HepG2 (cell line): ENCODE results near the gene TPSB2. TPM values are rescaled to one million over a fixed set of nuclear protein-coding genes. Genes with fewer than 3 reads are reported as not detected.
"Not testable (repeated sequence)": the region's sequence is repeated elsewhere in the genome, so short reads cannot be mapped to it uniquely, and the experiment has no call there.

Experiments
- ATAC-seq: fragments of 200-7000 bp; cut with Tn5 transposase; 3 replicates; pipeline ENCODE4 v1.9.1; 2020; ENCODE audit warnings: mild to moderate bottlenecking, moderate library complexity
- BruUV-seq: library from RNA; stranded (reverse); fragments of 400-500 nt; replicated peaks from 2 replicates; lab custom pipeline; 2021; lab: Mats Ljungman, UMichigan
- CTCF ChIA-PET: fragments of 300-600 bp; formaldehyde crosslinking; extraction: SDS; loops from one replicate; lab custom pipeline; 2021; ENCODE audit warnings: low total read pairs, inconsistent platforms, low intra/inter-chr PET ratio; lab: Yijun Ruan, JAX
- POLR2A ChIA-PET: fragments of 350-600 bp; sonication (Branson Sonifier 250); formaldehyde crosslinking; loops from one replicate; lab custom pipeline; 2020; ENCODE audit warnings: antibody characterized with exemption, inconsistent platforms; lab: Yijun Ruan, JAX
- DNase-seq: peaks from one replicate; pipeline ENCODE4 v3.0.0-alpha.2; 2015; ENCODE audit warnings: low spot score
- FAIRE-seq: peaks from 3 replicates; lab custom pipeline; 2011; peaks lifted over from hg19 to GRCh38; lab: Jason Lieb, UNC
- H2AFZ ChIP-seq: one replicate; pipeline ENCODE4 v1.6.1; 2011; ENCODE audit warnings: low read length, inconsistent platforms
- H3K27ac ChIP-seq: fragments of 300-600 bp; 3 replicates; pipeline ENCODE4 v1.8.0; 2011; ENCODE audit warnings: mixed run types, mild to moderate bottlenecking, mixed read lengths, low read length, inconsistent platforms; ENCODE audit not compliant: insufficient read depth; ENCODE audit errors: extremely low read length
- H3K27me3 ChIP-seq, 2 experiments: fragments of 200-600 bp in 1 of 2; 2 replicates in 1 of 2; 3 replicates in 1 of 2; pipeline versions ENCODE4 v1.6.0 to v1.8.0; 2011; ENCODE audit warnings: low read length in 2 of 2, mild to moderate bottlenecking in 2 of 2, moderate library complexity in 2 of 2, inconsistent platforms in 1 of 2; ENCODE audit not compliant: insufficient read depth in 2 of 2, control insufficient read depth in 1 of 2
- H3K36me3 ChIP-seq, 2 experiments: fragments of 200-600 bp in 1 of 2; replicated peaks in 1 of 2; 2 replicates in 1 of 2; 3 replicates in 1 of 2; pipeline versions ENCODE4 v1.5.1 to v1.8.0; 2011; ENCODE audit warnings: low read length in 2 of 2, inconsistent platforms in 1 of 2; ENCODE audit not compliant: insufficient read depth in 2 of 2, control insufficient read depth in 1 of 2
- H3K4me1 ChIP-seq: 2 replicates; pipeline ENCODE4 v1.5.1; 2012; ENCODE audit warnings: low read length, inconsistent platforms; ENCODE audit not compliant: insufficient read depth
- H3K4me2 ChIP-seq: 2 replicates; pipeline ENCODE4 v1.6.0; 2011; ENCODE audit warnings: low read depth, low read length, inconsistent platforms
- H3K4me3 ChIP-seq, 3 experiments: fragments of 200-600 bp in 1 of 3; sonication (generic), shearing (Covaris generic) in 1 of 3; replicated peaks in 1 of 3; 2 replicates each; pipeline ENCODE4 v1.5.1; 2011 to 2016; ENCODE audit warnings: low read length in 3 of 3, inconsistent platforms in 2 of 3, low read depth in 2 of 3, mild to moderate bottlenecking in 2 of 3, control low read depth in 1 of 3, mixed read lengths in 1 of 3; ENCODE audit not compliant: insufficient read depth in 1 of 3
- H3K79me2 ChIP-seq: one replicate; pipeline ENCODE4 v1.6.1; 2011; ENCODE audit warnings: low read length, inconsistent platforms; ENCODE audit not compliant: insufficient read depth
- H3K9ac ChIP-seq: 2 replicates; pipeline ENCODE4 v1.6.0; 2011; ENCODE audit warnings: mild to moderate bottlenecking, low read depth, low read length, inconsistent platforms; ENCODE audit not compliant: insufficient read depth
- H3K9me3 ChIP-seq: 2 replicates; pipeline ENCODE4 v1.5.1; 2012; ENCODE audit warnings: mild to moderate bottlenecking, low read length
- H4K20me1 ChIP-seq: 2 replicates; pipeline ENCODE4 v1.6.0; 2011; ENCODE audit warnings: inconsistent platforms, mild to moderate bottlenecking, low read length, moderate library complexity; ENCODE audit not compliant: insufficient read depth
- MAFK ChIP-seq, 2 experiments: IDR thresholded peaks in 1 of 2; conservative IDR thresholded peaks in 1 of 2; 2 replicates each; pipeline ENCODE4 v1.6.1; 2011; ENCODE audit warnings: improper control_type of control experiment in 2 of 2, low read length in 2 of 2
- NFE2L2 ChIP-seq: fragments of 150-350 bp; IDR thresholded peaks from 2 replicates; pipeline ENCODE4 v1.6.1; 2014; ENCODE audit warnings: low read length
- ZNF687 ChIP-seq: sonication (generic); formaldehyde crosslinking; IDR thresholded peaks from 2 replicates; pipeline ENCODE4 v1.5.1; 2020; ENCODE audit warnings: mild to moderate bottlenecking, missing genetic modification reagents, moderate library complexity
- WGBS: methylation state at CpG from one replicate; pipeline ENCODE4 v1.1.6; 2017; ENCODE audit warnings: low lambda C conversion rate; 5-methylcytosine and 5-hydroxymethylcytosine counted together
- in situ Hi-C: cut with HindIII; loops from 2 replicates; pipeline ENCODE4 v1.10.0; 2017; ENCODE audit warnings: low pct_unique_long_range_greater_than_20kb; ENCODE audit not compliant: extremely low pct_ligation_motif_present
- intact Hi-C: fragments of 100-400 bp; cut with micrococcal nuclease; formaldehyde crosslinking; loops from one replicate; pipeline ENCODE4 v1.10.0; 2022; ENCODE audit not compliant: unreplicated experiment
- polyA plus RNA-seq, 8 experiments: library from polyadenylated mRNA; depleted of rRNA in 3 of 8; stranded (reverse) in 7 of 8; unstranded in 1 of 8; fragments of >200 nt; fragmentation: Illumina TruSeq in 4 of 8; extraction: Trizol in 4 of 8; gene quantifications; 2 replicates each; pipeline versions ENCODE4 v1.2.1 to v1.2.3, GENCODE V29; 2011 to 2016; ENCODE audit warnings: low read depth in 4 of 8, missing spikeins in 1 of 8, mixed read lengths in 1 of 8; ENCODE audit not compliant: insufficient read depth in 1 of 8
- total RNA-seq, 5 experiments: library from RNA; depleted of rRNA; stranded (reverse); fragments of >200 nt; fragmentation: Illumina TruSeq; extraction: Trizol; gene quantifications; 2 replicates each; pipeline ENCODE4 v1.2.3, GENCODE V29; 2016; ENCODE audit warnings: low read depth in 1 of 5

Gene TPSB2
- total and polyA plus RNA-seq, 2 of the 13 experiments (the other 11 are each of a cell fraction or from before 2014, with no cell fraction given), result not detected

- WGBS, result 22% methylated on average over 9 of the region's 24 CpGs
- H4K20me1 ChIP-seq, intact Hi-C loops, H3K79me2 ChIP-seq, FAIRE-seq, in situ Hi-C loops, H3K4me3 ChIP-seq, H3K27ac ChIP-seq, H3K36me3 ChIP-seq, H3K4me2 ChIP-seq, BruUV-seq, CTCF ChIA-PET, H2AFZ ChIP-seq, POLR2A ChIA-PET, H3K9ac ChIP-seq, H3K9me3 ChIP-seq, DNase-seq: not testable (repeated sequence)
- ATAC-seq, result peak; percentile 9; the same call in 2 of the 3 replicates
- Histone ChIP-seq H3K27me3 (peaks cover 10 to 44% of the 10 kb centered on the region in 2 experiments; a peak in 4 of 5 replicates), H3K4me1 (peaks cover 10% of the 10 kb centered on the region)
- TF ChIP-seq MAFK (conservative IDR thresholded peaks at IDR 0.05 in 1 of 2, IDR thresholded peaks at IDR 0.05 in 1 of 2; ENCODE audit: low read length in 2 of 2) (peak; percentile 27 to 60; a peak in 3 of 4 replicates), NFE2L2 (0 out of 2 replicates have a peak, but pooled peaks have one; percentile 23), ZNF687 (peak; percentile 5; the same call in 1 of the 2 replicates)
Measured at GRCh38 chr16:1225728-1226311, 4.2 kb downstream of the TPSB2 start.
